GM21825 (cell line): ENCODE measurements around the gene EFCAB13.

Source experiments
- ATAC-seq: cut with Tn5 transposase; IDR thresholded peaks from one replicate; pipeline ENCODE4 v1.9.1; 2021; ENCODE audit warnings: mild to moderate bottlenecking, moderate library complexity; ENCODE audit not compliant: unreplicated experiment

EFCAB13 gene, protein sequence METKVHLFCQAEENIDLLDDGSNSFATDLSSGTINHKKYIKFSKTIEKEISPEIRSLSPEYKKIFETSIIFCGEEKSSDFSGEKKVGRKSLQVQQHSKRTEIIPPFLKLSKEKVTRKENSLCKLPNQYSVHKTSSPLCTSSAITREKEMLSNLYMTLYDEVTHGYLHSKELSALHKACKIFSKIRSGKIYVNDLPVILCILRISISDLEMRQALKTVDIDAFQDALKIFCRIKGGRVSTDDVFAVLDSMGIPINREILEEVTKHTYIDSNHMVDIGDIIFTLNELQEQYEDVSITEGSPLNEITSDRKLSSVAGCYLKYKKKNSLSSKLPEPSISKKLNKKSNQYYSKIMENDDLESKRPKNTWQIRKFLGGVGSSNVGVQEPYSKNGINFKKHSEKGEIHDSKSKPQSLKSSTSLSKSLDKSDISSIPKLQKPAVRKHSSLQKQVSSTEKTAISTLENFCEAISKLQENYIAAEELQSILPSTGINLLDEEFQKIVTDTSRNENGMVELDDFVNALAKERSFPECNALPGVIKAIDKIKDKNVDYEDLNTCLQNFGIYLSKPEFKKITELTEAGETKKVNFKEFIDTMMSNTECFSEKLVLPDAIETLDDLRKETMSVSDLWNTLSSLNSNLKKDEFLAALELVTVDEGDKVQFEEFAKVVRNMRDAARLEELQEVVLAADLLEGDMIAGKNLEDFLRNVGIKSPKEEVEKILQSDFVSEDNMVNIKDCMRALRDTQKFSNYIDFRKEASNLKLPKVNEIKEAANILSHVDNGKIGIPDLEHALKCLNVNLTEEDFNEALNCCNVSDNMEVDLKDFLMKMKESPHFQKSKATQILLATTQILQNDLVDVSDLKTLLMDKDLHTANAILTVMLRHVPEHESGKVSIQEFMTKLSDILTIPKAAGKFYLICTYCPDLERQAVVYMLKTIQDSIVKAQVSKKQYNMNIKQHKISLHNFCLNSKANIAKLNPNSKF

DNA sequence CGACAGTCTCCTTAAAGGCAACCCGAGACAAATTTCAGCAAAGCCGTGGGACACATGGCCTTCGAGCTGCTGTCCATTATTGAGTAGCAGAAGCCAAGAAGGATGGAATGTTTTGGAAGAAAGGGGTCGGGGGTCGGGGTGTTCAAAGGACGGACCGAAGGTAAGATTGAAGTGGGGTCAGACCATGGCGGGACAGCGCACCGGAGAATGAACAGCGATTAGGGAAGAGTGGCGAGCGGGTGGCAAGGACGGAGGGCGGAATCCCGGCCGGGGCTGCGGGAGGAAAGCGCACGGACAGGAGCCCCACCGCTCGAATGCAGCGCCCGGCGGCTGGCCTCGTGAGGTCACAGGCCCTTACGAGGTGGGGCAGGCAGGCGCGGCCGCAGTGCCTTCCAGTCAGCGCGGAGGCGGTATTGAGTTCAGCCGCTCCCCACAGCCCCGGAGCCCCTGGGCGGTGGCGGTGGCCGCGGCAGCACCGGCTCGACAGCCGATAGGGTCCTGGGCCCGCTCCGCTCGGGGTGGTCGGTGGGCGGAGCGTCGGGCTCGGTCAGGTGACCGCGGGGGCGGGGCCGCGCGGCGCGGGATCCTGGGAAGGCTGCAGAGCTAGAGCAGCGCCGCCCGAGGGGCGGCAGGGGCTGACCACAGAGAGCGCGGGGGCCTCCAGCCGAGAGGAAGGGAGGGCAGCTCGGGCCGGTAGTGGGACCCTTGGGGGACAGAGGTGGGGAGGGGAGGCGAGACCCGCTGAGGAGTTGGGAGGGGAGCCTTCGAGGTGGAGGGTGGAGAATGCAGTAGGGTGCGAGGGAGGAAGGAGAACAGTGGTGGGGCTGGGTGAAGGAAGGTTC is at the start of gene EFCAB13:
TSS of gene EFCAB13 (plus strand) at position 574 of the 842 bp plus-strand sequence. CDS start 4,399 bp downstream, outside the sequence.
- peak; percentile 69 for ATAC-seq

DNA sequence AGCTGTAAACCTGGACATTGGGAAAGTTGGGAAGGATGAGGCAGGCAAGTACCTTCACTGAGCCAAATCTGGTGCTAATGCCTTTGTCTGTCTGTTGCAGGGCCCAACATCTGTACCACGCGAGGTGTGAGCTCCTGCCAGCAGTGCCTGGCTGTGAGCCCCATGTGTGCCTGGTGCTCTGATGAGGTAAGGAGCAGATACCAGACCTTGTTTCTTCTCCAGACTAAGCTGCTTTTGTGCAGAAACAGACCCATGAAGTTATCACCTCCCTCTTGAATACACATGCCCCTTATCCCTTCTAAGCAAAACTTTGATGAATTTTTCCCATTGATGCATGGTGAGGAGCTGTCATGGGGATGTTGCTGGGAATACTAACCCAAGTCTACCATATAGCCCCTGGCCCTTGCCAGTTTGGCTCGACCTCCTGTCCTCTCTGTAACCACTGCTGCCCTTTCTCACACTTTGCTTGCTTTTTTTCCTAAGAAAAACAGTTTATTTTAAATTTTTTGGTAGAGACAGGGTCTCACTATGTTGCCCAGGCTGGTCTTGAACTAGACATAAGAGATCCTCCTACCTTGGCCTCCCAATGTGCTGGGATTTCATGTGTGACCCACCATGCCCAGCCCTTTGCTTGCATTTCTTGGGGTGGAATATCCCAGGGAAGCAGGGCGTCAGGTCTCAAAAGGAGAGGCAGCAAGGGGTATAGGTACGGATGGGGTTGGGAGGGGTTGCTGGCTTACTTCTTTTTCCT is 49.3 kb upstream of the EFCAB13 start:
- ATAC-seq: no peak

DNA sequence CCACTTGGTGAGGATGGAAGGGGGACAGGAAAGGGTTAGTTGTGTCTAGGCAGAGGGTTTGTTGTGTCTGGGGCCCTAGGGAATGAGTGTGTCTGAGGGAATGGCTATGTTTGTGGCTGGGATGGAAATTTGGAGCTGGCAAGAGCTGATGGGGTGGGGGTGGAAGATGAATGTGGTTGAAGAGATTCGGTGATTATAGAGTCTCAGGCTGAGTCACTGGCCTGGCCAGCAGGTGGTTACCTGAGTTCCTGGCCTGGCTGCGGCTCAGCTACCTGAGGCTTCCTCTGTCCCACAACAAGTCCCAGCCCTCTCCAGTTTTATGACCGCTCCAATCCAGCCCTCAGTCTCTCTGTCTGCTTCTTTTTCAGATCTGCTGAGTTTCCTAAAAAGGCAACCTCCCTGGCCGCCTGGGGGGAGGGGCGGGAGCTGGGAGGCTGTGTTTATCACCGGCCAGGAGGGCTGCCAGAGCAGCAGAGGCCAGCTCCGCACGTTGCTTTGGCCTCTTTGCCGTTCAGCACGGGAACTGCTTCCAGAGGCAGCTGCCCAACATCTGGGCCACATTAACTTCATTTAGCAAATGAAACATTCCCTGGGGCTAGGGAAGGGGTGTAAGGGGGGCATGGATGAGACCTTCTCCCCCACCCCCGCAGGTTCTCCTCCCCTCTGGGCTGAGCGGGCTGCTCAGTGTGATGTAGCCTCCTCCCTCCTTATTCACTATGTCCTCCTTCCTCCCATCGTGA is 48.3 kb upstream of the EFCAB13 start:
- no peak for ATAC-seq

DNA sequence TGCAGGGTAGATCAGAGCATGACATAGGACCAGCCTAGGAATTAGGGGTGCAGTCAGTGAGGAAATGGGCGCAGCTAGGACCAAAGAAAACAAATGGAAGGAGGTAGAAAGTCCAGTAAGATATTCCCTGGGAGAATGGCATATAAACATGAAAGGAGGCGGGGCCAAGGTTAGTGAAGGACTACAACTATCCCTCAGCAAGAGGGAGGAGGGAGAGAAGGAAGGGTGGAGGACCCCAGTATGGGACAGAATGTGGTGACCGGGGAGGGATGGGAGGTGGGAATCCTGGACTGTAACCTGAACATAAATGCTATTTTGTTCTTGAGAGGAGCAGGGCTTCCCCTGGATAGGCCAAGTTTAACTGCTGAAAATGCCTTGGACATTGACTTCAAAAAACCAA is 47.3 kb upstream of the EFCAB13 start:
- no peak for ATAC-seq

DNA sequence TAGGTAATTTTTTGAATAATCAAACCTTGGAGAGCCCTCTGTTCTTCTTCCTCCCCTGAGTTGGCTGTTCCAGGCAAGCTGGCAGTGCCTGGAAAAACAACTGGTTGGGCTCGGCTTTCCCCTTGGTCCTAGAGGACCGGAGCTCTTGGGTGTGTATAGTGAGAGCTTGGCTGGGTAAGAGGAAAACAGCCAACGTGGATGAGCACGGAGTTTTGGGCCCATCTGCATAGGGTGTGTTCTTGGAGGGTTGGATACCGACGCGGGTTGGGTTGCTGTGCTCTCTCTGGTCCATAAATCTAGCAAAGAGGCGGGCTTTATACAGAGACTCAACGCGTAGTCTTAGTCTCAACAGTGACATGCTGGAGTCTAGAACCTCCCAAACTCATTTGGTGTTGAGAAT is 46.9 kb upstream of the EFCAB13 start:
- no peak for ATAC-seq

DNA sequence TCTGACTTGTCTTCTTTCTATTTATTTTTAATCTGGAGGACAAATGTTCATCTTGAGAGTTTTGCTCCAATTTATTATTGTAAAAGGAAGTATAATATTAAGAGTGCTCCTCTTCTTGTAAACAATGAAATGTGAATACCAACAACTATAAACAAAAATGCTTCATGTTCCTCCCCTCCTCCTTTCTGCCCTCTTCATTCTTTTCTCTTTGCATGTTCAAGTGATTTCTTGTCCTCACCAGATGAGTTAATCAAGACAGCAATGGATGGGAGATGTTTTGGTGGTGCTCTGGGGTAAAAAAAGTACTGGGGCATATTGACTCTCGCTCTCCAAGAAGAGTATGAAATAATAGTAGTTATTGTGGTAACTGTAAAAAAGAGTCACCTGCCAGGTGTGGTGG is 45.8 kb upstream of the EFCAB13 start:
- no peak for ATAC-seq

DNA sequence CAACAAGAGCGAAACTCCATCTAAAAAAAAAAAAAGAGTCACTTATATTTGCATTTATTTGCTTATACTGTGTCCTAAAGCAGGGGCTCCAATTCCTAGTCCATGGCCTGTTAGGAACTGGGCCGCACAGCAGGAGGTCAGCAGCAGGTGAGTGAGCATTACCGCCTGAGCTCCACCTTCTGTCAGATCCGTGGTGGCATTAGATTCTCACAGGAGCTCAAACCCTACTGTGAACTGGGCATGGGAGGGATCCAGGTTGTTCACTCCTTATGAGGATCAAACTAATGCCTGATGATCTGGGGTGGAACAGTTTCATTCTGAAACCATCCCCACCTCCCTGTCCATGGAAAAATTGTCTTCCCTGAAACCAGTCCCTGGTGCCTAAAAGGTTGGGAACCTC is 45.2 kb upstream of the EFCAB13 start:
- ATAC-seq: no peak

DNA sequence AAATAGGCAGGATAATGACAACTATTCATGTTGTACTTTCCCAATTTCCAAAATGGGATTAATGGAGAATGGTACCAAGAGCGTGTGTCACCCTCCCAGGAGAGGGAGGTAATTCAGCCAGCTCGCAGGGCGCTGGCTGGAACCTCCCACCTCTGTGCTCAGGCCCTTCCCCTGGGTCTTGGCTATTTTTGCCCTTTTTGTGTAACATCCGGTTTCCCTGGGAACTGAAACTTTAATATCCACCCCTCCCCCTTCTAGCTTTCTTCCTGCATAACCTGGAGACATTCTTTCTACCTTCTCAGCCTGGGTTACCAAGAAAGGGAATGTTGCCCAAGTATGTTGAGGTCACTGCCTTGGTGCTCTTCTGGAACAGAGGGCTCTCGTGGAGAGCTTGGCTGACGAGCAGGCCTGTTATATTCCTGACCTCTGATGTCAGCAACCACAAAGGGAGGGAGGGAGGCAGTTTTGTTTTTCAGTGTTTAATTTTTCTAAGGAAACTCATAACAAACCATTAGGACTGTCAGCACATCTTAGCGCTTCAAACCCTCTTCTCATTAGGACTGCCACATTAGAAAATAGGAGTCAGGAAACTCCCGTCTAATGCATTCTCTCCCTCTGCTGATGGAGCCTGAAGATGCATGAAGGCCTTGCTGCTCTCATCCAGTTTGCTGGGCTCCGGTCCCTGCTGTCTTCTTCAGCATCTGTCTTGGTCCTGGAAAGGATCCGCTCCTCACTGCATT is 44.5 kb upstream of the EFCAB13 start:
- peak; percentile 73 for ATAC-seq

DNA sequence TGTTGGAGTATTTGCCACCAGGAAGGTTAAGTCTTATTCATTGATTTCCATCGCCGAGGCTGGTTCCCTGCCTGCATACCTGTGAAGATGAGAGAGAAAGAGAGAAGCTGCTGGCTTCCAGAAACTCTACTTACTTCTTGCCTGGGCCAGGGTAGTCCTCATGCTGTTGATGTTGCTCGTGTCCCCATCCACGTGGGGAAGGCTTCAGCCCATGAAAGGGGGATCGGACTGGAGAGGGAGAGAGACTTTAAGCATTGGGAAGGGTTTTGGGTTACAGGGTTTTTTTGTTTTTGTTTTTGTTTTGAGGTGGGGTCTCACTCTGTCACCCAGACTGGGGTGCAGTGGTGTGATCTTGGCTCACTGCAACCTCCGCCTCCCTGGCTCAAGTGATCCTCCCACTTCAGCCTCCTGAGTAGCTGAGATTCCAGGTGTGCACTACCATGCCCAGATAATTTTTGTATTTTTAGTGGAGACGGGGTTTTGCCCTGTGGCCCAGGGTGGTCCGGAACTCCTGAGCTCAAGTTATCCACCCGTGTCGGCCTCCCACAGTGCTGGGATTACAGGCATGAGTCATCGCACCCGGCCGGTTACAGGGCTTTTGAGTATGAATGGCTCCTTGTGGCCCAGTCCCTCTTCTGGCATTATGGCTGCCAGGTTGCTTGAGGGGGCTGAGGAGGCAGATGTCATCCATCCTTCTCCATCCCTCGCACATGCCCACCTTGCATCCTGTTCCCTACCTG is 43.5 kb upstream of the EFCAB13 start:
- ATAC-seq: no peak

DNA sequence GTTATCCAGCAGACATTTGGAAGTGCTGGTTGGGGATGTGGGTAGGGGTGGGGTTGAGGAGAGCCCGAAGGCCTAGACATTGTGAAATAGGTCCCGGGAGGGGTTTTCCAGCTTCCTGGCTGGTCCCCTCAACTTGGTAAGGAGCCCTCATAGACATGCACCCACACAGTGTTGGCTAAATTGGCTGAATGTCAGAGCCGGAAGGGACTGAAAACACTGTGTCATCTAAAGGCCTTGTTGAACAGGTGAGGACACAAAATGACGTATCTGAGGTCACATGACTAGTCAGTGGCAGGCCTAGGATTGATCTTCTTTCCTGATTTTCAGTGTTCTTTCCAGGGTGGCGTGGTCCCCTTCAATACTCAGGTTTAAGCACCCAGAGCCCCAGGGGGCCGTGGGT is 42.5 kb upstream of the EFCAB13 start:
- no peak for ATAC-seq

DNA sequence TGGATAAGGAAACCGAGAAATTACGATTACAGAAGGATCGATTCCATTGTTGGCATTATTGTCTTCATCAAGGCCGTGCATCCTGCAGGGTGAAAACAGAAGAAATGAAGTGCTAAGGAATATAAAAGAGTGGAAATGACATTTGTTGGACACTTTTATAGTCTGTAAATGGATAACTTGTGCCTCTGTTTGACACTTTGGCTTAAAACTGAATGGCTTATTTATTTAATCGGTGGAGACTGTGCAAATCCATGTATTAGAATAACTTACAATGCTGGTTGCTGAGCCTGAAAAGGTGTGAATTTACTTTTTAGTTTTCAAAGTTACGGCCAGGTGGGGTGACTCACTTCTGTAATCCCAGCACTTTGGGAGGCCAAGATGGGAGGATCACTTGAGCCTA is 38.8 kb upstream of the EFCAB13 start:
- ATAC-seq: no peak

DNA sequence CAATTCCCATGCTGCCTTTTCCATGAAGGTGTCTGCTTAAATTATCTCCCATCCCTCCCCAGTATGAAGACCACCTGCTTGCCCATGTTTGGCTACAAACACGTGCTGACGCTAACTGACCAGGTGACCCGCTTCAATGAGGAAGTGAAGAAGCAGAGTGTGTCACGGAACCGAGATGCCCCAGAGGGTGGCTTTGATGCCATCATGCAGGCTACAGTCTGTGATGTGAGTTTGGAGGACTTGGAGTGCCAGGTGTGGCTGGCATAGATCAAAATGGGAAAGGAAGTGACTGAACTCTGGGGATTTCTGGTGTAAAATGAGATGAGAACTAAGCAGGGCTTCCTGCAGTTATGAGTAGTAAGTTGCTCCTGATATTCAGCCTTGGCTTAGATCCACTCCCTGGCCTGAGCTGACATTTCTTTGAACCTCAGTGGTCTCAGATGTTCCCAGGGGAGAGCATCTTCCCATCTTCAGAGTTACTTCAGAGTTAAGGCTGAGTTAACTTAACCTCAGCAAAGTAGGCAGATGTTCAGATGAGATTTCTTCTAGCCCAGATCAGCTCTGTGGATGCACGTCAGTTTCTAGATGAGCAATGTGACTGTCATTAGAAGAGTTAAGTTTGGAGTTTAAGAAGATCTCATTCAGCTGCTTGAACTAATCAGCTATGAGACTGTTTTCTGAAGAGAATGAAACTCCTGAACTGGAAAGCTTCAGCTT is 37.4 kb upstream of the EFCAB13 start:
- ATAC-seq: peak; percentile 67

DNA sequence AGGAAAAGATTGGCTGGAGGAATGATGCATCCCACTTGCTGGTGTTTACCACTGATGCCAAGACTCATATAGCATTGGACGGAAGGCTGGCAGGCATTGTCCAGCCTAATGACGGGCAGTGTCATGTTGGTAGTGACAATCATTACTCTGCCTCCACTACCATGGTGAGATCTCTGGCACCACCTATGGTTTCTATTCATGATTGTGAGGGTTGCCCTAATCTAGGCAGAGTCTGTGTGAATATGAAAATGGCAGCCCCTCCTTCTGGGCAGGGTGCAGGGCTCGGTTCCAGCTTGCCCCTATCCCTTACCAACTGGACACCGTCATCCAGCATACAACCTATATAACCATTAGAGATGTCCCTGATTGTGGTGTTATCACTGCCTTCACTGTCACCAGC is 36.7 kb upstream of the EFCAB13 start:
- ATAC-seq: no peak

DNA sequence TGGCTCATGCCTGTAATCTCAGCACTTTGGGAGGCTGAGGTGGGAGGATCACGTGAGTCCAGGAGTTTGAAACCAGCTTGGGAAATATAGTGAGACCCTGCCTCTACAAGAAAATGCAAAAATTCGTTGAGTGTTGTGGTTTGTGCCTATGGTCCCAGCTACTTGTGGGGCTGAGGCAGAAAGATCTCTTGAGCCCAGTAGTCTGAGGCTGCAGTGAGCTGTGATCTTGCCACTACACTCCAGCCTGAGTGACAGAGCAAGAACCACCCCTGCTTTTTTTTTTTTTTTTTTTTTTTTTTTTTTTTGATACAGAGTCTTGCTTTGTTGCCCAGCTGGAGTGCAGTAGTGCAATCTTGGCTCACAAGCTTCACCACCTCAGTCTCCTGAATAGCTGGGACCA is 36.1 kb upstream of the EFCAB13 start:
- ATAC-seq: no peak

DNA sequence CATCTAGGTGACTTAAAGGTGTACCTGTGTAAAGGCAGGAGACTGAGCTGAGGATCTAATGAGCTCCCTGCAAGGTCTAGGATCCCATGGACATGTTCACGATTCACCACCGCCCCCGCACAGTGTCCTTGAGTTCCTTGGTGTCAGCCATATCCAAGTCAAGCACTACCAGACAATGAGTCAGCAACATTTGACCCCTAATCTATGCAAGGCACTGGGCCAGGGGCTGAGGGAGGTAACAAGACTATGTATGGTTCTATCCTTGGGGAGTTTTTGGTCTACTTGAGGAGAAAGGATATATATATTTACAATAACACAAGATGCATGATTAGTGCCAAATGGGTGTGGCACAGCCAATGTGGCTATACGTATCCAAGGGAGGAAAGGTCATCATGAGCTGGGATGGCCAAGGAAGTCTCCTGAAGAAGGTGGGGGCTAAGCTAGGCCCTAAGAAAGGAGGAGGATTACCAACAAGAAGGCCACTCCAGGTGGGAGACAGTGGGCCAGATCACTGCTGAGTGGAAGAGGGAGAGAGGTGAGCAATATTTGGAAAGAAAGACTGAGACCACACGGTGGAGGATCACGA is 35.1 kb upstream of the EFCAB13 start:
- no peak for ATAC-seq

DNA sequence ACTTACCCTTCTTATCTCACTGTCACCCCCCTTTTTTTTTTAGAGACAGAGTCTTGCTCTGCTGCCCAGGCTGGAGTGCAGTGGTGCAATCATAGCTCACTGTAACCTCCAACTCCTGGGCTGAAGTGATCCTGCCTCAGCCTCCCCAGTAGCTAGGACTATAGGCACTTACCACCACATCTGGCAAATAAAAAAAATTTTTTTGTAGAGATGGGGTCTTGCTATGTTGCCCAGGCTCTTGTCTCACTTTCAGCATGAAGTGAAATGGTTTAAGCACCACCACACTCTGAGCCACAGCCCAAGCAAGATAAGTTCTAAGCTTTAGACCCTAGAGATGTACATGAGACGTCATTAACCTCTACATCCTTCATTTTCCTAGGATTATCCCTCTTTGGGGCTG is 34.5 kb upstream of the EFCAB13 start:
- no peak for ATAC-seq

DNA sequence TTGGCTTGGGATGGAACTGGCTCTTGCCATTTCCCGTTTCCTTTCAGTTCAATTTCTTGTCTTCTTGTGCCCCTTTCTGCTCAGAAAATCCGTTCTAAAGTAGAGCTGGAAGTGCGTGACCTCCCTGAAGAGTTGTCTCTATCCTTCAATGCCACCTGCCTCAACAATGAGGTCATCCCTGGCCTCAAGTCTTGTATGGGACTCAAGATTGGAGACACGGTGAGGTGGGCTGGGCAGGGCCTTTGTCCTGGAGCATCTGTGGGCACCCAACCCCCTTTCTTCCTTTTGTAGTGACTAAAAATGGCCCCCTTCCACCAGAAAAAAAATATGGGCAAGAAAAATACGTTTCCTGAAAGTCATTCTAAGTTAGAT is 32.9 kb upstream of the EFCAB13 start:
- no peak for ATAC-seq
